Mucosa of descending colon (tissue), 3 donors: ENCODE data around the gene NAMPT. TPM values are rescaled to one million over a fixed set of nuclear protein-coding genes. Genes with fewer than 3 reads are reported as not detected.

ENCODE experiments used
- ATAC-seq: fragments of 200-7000 bp; cut with Tn5 transposase; one replicate; pipeline ENCODE4 v1.9.1; 2020; ENCODE audit warnings: mild to moderate bottlenecking, moderate library complexity
- DNase-seq, 3 donors: peaks; one replicate each; pipeline ENCODE4 v3.0.0-alpha.2; 2020
- H3K36me3 ChIP-seq: fragments of 200-600 bp; one replicate; pipeline ENCODE4 v1.8.0; 2021; ENCODE audit warnings: low read depth, mild to moderate bottlenecking
- H3K4me1 ChIP-seq: fragments of 200-600 bp; one replicate; pipeline ENCODE4 v1.8.0; 2021; ENCODE audit warnings: low read depth, mild to moderate bottlenecking
- H3K4me3 ChIP-seq: fragments of 200-600 bp; one replicate; pipeline ENCODE4 v1.8.0; 2021; ENCODE audit warnings: mild to moderate bottlenecking
- H3K9me3 ChIP-seq: fragments of 200-600 bp; one replicate; pipeline ENCODE4 v1.8.0; 2021; ENCODE audit warnings: mild to moderate bottlenecking
- intact Hi-C, 2 donors: fragments of 100-400 bp; cut with DNase I in 1 of 2; cut with micrococcal nuclease in 1 of 2; formaldehyde crosslinking; loops; one replicate each; pipeline versions ENCODE4 v1.11.0 to v1.11.1; 2022; cut with DNase I, micrococcal nuclease
- total RNA-seq, 3 donors: library from RNA; stranded (reverse); fragmentation: NEBNext Ultra II Directional in 2 of 3; extraction: Animal tissue kit (Norgen Biotek cat#: 25700) in 2 of 3; gene quantifications; one replicate each; pipeline versions ENCODE4 v1.2.1 to v1.2.4, GENCODE V29; 2021 to 2023
- TF ChIP-seq, protein P1 (sequence below): fragments of 200-600 bp; IDR thresholded peaks from one replicate; pipeline ENCODE4 v1.8.0; 2022; ENCODE audit warnings: antibody characterized with exemption, mild to moderate bottlenecking
- donor health status: DM: no; HTN: no; CAD: no; lungs with moderate emphysema.
- donor health status: DM: no; HTN: no; CAD: no.
- donor health status: DM: no; HTN: yes; CAD: no.

Gene NAMPT
- total RNA-seq, 3 donors from 2014 or later, result 102 to 206 (median 118) TPM

GRCh38 chr7:106285855-106286492 is 1.2 kb upstream of the NAMPT start:
- intact Hi-C loops, result no loop called here
- H3K9me3 ChIP-seq, result no peaks in the 10 kb centered on the region
- ATAC-seq, result no peak
- H3K4me1 ChIP-seq, result peaks cover 26% of the 10 kb centered on the region
- H3K4me3 ChIP-seq, result no peak overlapping the region
- TF ChIP-seq, protein P1, sequence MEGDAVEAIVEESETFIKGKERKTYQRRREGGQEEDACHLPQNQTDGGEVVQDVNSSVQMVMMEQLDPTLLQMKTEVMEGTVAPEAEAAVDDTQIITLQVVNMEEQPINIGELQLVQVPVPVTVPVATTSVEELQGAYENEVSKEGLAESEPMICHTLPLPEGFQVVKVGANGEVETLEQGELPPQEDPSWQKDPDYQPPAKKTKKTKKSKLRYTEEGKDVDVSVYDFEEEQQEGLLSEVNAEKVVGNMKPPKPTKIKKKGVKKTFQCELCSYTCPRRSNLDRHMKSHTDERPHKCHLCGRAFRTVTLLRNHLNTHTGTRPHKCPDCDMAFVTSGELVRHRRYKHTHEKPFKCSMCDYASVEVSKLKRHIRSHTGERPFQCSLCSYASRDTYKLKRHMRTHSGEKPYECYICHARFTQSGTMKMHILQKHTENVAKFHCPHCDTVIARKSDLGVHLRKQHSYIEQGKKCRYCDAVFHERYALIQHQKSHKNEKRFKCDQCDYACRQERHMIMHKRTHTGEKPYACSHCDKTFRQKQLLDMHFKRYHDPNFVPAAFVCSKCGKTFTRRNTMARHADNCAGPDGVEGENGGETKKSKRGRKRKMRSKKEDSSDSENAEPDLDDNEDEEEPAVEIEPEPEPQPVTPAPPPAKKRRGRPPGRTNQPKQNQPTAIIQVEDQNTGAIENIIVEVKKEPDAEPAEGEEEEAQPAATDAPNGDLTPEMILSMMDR, result no peak
- DNase-seq, result peak in 1 of 3 donors; percentile 25
- no peaks in the 10 kb centered on the region for H3K36me3 ChIP-seq

DNA sequence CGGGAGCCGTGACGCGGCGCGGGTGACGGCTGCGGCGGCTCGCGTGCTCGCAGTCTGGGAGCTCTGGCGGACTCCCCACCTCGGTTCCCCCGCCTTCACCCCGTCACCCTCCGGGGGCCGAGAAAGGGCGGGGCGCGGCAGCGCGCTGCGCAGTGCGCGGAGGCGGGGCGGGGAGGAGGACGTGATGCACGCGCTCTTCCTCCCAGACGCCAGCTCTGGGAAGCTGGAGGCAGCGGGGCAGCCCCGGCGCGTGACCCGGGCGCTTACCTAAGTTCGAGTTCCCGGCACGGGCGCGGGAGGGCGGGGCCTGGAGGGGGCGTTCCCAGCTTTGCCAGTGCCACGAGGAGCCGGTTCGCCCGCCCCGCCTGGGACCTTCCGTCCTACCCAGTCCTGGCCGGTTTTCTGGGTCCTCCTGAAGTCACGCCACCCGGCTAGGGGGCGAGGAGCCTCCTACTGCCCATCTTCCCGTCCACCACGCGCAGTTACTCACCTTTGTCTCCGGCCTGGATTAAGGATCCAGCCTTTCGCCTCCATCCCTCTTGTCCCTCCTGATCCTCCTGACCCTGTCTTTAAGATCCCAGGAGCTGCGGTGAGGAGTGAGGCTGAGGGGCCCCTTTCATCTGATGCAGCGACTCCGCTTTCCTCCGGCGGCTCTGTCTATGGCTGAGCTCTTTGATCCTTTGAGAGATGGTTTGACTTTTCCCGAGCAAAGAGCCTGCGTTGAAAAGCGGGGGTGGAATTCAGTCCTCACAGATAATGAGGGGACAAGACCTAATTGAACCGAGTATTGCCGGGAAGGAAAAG is 470 bp upstream of the NAMPT start:
- peak overlapping the region; percentile 34 for H3K4me3 ChIP-seq
- ATAC-seq (peak; percentile 93), DNase-seq (peak; percentile 100)
- peaks cover 26% of the 10 kb centered on the region for H3K4me1 ChIP-seq
- TF ChIP-seq, protein P1, result no peak
- intact Hi-C loops, result no loop called here
- H3K36me3 ChIP-seq, result no peaks in the 10 kb centered on the region
- H3K9me3 ChIP-seq, result no peaks in the 10 kb centered on the region

DNA sequence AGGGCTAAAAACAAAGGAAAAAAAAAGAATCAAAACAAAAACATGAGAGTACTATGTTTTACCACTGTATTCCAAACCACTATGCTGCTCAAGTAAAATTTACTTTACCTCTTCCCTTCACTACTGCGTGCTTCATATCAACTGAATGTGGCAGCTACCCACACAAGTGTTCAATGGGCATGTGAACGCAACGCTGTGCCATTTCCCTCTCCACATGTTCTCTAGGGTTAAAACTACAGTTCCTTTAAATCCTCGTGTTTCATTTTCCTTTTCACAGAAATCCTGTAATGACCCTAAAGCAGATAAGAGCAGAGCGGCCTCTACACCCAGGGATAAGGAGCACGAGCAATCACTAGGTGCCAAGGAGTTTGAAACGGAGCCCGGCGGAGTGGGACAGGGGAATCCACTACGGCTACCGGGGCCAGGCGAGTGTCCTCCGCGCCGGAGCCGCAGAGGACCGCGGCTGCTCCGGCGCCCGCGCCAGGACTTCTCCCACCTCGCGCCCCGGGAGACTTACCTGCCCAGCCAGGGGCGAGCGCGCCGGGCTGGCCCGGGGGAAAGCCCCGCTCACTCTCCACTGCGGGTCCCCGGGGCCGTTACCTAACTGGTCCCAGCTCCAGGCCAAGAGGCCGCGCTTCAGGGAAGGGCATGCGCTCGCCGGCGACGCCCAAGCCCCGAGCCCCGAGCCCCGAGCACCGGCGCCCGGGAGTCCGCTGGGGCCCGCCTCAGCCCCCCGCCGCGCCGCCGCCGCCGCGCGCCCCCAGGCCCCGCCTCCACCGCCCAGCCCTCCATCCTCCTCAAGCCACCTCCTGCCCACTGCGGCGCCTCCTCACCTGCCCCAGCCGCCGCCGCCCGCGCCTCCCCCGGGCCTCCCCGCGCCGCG is 711 bp downstream of the NAMPT start:
- peaks cover 15% of the 10 kb centered on the region for H3K4me1 ChIP-seq
- H3K9me3 ChIP-seq, result no peaks in the 10 kb centered on the region
- peak; percentile 67 to 82 (median 79) for DNase-seq
- peak; percentile 31 for ATAC-seq
- intact Hi-C loops, result no loop called here
- H3K4me3 ChIP-seq, result peak overlapping the region; percentile 55
- TF ChIP-seq, protein P1, result no peak
- no peaks in the 10 kb centered on the region for H3K36me3 ChIP-seq

DNA sequence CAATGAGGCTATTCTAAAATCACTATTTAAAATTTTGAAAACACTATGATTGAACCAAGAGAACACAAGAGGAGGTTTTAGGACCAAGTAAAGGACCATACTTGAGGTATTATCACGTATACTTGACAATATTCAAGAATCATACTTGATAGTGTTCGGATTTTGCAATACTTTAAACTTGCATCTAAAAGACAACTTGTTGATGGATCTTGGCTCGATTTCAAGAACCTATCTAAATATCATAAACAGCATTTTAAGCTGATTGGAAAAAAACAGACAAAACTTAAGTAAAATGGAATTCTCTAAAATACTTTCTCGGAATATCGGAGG is 1.3 kb downstream of the NAMPT start:
- no peaks in the 10 kb centered on the region for H3K9me3 ChIP-seq
- ATAC-seq, result no peak
- H3K4me1 ChIP-seq, result peaks cover 14% of the 10 kb centered on the region
- no peak for DNase-seq
- TF ChIP-seq, protein P1, result no peak
- H3K4me3 ChIP-seq, result no peak overlapping the region
- intact Hi-C loops, result no loop called here
- H3K36me3 ChIP-seq, result no peaks in the 10 kb centered on the region

DNA sequence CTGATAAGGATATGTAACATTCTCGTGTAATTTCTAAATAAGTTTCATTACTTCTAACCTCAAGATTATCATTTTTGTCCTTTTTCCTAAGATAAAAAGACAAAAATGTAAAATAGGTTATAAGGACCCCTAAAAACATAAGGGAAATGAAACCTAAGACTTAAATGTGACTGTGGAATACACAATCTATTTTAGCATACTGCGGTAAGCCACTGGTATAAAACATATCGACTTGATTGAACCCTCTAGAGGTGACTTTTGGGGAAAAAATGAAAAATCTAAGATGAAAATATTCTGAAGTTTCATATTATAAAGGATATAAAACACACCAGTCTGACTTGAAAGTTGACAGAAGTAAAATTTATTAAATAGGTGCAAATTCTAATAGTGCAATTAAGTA is 1.9 kb downstream of the NAMPT start:
- no peak for ATAC-seq
- Histone ChIP-seq H3K4me1 (peaks cover 13% of the 10 kb centered on the region), H3K36me3 (no peaks in the 10 kb centered on the region), H3K4me3 (no peak overlapping the region), H3K9me3 (no peaks in the 10 kb centered on the region)
- DNase-seq, result no peak
- intact Hi-C loops, result no loop called here
- TF ChIP-seq, protein P1, result no peak
